GM21528 (cell line): ENCODE data around the gene ZNF454.

Source experiments
- ATAC-seq: cut with Tn5 transposase; IDR thresholded peaks from one replicate; pipeline ENCODE4 v1.9.1; 2021; ENCODE audit warnings: mild to moderate bottlenecking, moderate library complexity; ENCODE audit not compliant: unreplicated experiment, low FRiP score

The ZNF454 gene

GRCh38 chr5:178992291-178992895 lies 51.4 kb downstream of the ZNF454 start:
- ATAC-seq = no peak

- ATAC-seq = no peak
Observed at GRCh38 chr5:178993236-178993765, 52.3 kb downstream of the ZNF454 start.

- ATAC-seq = no peak
Observed at GRCh38 chr5:178993955-178994579, 53.1 kb downstream of the ZNF454 start.

- ATAC-seq = no peak
Observed at GRCh38 chr5:178994580-178995340, 53.8 kb downstream of the ZNF454 start, which contains the start of gene GRM6. GRM6 (minus strand) TSS chr5:178995320; CDS start chr5:178994944, 376 bp downstream.

GRCh38 chr5:178995341-178995690 lies 54.3 kb downstream of the ZNF454 start:
- no peak for ATAC-seq

- ATAC-seq = no peak
Observed at GRCh38 chr5:178996156-178996555, 55.2 kb downstream of the ZNF454 start.

GRCh38 chr5:178997191-178997590 lies 56.2 kb downstream of the ZNF454 start:
- no peak for ATAC-seq

- no peak for ATAC-seq
Observed at GRCh38 chr5:178998441-178998840, 57.4 kb downstream of the ZNF454 start.

GRCh38 chr5:179006564-179006963 lies 65.6 kb downstream of the ZNF454 start:
- no peak for ATAC-seq

- ATAC-seq = no peak
Observed at GRCh38 chr5:179008667-179009066, 67.7 kb downstream of the ZNF454 start.
